GM19240 (cell line): ENCODE measurements around the gene ITPR1.

ENCODE experiments used
- DNase-seq: peaks from one replicate; pipeline ENCODE4 v3.0.0; 2011; ENCODE audit warnings: low spot score; ENCODE audit not compliant: insufficient read length

The ITPR1 gene

GRCh38 chr3:4805662-4806061 lies 312.5 kb downstream of the ITPR1 start:
- no peak for DNase-seq

DNA sequence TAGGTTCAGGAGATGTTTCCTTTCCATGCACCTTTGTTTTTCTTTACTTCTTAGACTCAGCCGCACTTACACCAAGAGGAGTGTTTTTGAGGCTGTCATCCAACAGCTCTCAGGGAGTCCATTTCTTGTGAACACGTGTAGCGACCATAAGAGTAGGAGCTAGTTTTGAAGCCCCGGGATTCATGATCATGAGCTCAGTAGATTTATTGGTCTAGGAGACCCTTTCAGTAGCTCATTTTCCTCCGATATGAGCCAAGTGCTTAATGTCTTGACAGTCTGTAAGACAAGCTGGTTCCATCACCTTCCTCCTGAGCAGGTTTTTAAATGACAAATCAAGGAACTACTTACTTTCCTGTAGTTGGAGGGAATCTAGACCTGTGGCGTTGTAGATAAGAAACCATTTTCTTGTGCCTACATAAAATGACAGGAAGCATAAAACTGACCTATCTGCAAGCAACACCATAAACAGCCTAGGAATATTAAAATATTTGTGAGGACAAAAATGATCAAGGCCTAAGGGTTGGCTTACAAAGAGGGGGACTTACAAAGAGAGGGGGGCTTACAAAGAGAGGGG lies 313.5 kb downstream of the ITPR1 start:
- DNase-seq: no peak

GRCh38 chr3:4807381-4808280 lies 314.5 kb downstream of the ITPR1 start:
- no peak for DNase-seq

- DNase-seq: no peak
These were observed 315.5 kb downstream of the ITPR1 start for GRCh38 chr3:4808637-4809036.

DNA sequence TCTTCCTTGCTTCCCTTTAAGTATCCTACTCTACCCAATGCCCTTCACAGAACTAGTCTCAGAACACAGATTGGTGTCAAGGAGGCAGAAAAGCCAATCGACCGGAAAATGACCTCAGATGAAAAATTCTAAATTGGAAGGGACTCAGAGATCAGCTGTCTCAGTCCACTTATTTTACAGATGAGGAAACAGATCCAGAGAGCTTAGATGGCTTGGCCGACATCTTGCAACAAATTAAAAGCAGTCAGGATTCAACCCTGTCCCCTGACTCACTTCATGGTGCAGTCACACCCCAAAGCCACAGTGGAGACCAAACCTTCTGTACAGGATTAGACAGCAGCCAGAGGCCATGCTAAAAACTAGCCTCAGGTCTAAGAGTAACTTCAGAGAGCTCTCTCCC lies 316.8 kb downstream of the ITPR1 start:
- DNase-seq: no peak

DNA sequence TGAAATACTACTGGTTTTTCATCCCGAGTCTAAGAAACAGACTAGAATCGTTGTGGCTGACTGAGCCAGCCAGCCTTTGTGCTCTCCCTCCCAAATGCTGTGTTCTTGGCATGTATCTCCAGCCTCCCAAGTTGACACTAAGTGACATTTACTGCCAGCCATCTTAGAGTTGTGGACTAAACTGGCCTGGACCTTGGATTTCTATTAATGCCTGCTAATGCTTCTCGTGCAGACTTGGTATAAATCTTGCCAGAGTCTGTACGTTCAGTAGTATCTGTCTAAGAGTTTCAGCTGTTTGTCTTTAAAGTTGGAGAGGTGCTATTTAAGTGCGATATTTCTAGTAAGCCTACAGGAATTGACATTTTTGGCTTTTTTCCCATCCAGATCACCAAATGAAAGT lies 319.4 kb downstream of the ITPR1 start:
- DNase-seq: no peak

- no peak for DNase-seq
These were observed 320.8 kb downstream of the ITPR1 start for GRCh38 chr3:4813909-4814304.

- no peak for DNase-seq
These were observed 321.3 kb downstream of the ITPR1 start for GRCh38 chr3:4814305-4814903.

DNA sequence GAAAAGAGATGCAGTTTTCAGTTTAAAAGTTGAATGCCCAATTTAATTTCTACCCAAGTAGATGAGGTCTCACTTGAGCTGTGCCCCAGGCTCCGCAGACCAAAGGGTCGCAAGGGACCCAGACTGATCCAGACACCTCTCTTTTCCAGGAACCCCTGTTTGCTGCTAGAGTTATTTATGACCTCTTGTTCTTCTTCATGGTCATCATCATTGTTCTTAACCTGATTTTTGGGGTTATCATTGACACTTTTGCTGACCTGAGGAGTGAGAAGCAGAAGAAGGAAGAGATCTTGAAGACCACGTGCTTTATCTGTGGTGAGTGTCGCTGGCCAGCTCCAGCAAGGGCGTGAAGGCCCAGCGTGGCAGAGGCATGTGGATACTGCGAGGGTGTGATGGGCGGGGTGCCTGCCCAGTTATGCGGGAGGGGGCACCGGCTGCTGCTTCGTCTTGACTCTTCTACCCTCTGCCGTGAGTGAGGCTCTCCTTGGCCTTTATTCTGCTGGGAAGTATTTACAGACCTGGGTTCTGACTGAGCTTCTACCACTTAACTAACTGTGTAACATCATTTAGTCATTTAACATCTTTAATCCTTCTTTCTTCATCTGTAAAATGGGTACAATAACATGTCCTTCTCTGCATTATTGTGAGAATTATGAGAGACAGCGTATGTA lies 321.9 kb downstream of the ITPR1 start:
- no peak for DNase-seq

GRCh38 chr3:4816306-4816705 lies 323.2 kb downstream of the ITPR1 start:
- no peak for DNase-seq

DNA sequence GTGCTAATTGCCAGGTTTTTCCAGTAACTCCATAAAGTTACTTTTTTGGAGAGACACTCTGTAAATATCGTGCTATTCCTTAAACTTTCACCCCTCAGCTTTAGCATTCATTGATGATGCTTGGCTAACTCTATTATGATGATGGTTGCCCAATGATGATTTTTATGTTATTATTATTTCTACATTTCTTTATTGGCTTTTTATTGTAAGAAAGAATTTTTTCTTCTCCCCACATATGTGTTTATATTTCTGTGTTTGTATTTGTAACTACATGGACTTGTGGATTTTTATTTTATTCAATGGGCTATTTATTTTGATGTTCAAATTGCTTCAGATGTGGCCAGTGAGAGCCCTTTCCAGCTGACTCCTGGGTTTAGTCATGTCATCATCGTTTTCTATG lies 323.6 kb downstream of the ITPR1 start:
- DNase-seq: no peak

DNA sequence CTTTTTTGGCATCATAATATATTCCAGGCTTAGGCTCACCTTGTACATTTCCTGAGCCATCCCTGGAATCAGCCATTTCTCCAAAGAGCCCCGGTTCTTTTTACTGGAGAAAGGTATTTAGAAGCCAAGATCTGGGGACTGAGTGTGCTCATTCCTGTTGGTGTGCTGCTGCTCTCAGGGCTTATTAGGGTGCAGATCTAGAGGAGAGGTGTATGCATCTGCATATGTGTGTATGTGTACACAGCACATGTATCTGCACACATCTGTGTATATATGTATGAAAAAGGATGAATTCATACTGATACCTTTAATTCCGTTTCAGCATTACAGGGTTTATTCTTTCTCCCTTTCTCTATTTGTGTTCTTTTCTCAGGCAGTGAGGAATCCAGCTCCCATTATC lies 324.0 kb downstream of the ITPR1 start:
- DNase-seq: no peak

DNA sequence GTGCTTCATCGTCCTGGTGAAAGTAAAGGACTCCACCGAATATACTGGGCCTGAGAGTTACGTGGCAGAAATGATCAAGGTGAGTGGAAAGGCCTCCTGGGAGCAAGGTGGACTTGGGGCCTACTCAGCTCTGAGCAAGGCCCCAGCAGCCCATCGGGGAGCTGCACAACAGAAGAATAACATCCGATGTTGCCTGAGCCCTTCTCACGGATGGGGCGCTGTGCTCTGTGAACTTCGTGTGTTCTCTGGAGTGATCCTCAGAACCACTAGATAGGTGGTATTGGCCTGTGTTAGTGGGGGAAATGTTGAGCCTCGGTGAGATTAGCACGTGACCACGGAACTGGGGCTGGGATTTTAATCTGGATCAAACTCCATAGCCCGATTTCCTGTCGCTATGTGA lies 325.0 kb downstream of the ITPR1 start:
- DNase-seq: no peak

- DNase-seq: no peak
These were observed 326.0 kb downstream of the ITPR1 start for GRCh38 chr3:4818986-4819693.

- DNase-seq: no peak
These were observed 326.6 kb downstream of the ITPR1 start for GRCh38 chr3:4819746-4820145.

GRCh38 chr3:4820296-4821121 lies 327.4 kb downstream of the ITPR1 start:
- DNase-seq: no peak

DNA sequence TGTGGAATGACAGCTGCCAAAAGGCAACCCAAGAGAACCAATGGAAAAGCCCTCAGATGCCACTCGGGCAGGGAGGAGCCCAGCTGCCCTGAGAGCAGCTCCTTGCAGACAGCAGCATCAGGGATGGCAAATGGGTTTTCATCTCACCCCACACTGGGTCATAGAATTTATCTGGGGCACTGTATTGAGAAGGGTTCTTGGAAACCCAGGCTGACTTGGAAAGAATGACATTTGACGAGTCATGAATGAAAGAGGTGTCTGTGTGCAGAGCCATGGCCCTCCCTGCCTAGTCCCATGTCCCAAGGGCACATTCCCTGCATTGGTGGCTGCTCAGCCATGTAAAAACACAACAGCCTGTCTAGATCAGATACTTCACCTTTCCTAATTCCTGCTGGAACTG lies 328.2 kb downstream of the ITPR1 start:
- DNase-seq: no peak

DNA sequence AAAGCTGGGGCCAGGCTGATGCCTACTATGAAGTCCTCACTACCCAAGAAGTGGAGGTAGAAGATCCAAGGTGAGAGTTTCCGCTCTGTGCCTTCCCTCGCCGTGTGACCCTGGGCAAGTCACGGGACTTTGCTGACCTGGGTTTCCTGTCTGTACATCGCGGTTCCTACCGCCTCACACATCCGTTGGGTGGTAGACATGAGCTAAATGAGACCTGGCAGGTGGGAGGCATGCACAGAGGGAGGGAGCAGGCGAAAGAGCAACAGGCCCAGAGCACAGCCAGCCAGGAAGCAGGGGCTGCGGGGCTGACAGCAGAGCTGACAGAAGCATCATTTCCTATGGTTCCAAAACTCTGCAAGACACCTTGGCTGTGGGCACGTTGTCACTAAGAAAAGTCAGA lies 328.8 kb downstream of the ITPR1 start:
- DNase-seq: no peak

- no peak for DNase-seq
These were observed 329.4 kb downstream of the ITPR1 start for GRCh38 chr3:4822568-4822967.

GRCh38 chr3:4823385-4823784 lies 330.2 kb downstream of the ITPR1 start:
- DNase-seq: no peak
